HG03103 (cell line): ENCODE data around the gene PLCB3.

Source experiments
- ATAC-seq: cut with Tn5 transposase; IDR thresholded peaks from one replicate; pipeline ENCODE4 v1.9.1; 2021; ENCODE audit warnings: low read depth; ENCODE audit not compliant: unreplicated experiment

The PLCB3 gene

DNA sequence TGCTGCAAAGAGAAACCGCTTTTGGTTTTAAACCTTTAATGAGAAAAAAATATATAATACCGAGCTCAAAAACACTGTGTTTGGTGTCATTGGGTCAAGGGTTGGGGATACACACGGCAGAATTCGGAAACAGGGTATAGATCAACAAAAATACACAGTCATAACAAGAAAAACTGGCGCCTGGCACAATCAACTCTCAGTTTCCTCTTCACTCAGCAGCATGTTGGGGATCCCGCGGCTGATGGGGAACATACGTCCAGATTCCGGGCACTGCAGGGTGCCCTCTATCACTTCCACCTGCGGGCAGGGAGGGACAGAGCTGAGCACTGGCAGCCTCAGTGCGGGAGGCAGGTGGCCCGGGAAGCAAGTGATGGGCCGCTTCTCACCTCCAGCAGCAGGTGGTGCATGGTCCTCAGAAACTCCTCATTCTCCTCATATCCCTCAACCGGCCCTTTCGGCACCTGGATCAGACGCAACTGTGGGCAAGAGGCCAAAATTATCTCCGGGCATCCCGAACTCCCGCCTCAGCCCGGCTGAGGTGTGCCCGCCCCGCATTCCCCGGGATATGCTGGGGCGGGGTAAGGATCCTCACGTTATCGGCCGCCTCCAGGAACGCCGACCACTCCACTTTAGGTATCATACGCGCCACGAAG, 65.5 kb downstream of the PLCB3 start:
- no peak for ATAC-seq

DNA sequence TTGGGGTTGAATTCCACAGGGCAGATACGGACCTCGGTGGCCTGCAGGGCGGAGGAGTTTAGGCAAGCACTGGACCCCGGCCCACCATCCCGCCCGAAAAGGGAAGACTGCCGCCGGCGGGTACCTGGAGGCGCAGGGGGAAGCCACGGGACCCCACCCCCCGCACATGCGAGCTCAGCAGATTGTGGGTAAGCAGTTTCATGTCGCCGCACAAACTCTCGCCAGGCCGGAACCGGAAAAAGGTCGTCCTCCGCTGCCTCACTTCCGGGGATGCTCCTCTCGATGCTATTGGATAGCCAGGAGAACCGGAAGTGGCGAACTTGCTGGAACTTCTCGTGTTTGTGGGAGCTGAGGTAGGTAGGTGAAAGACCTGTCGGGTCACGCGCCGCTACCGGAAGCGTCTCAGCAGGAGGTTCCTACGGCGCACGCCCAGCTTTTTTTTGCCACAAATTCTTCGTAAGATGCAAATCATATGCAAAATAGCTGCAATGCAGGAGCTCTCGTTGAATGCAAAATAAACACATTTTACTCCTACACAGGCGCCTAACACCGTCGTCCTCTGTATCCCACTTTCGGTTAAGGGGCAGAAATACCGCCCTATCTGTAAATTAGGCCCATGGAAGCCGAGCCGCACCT, 66.1 kb downstream of the PLCB3 start, which contains the start of gene TRMT112:
Gene TRMT112, minus strand, starts transcription at position 235 of the 636 bp plus-strand sequence. Its CDS starts 33 bp downstream, at position 202.
- no peak for ATAC-seq

GRCh38 chr11:64317961-64318765, 66.8 kb downstream of the PLCB3 start, which contains the start of gene PRDX5:
Gene PRDX5 (plus strand): TSS chr11:64318121. CDS start chr11:64318216, 95 bp downstream.
- no peak for ATAC-seq
